ENCODE measurements around the gene MROH7.

The MROH7 gene

DNA sequence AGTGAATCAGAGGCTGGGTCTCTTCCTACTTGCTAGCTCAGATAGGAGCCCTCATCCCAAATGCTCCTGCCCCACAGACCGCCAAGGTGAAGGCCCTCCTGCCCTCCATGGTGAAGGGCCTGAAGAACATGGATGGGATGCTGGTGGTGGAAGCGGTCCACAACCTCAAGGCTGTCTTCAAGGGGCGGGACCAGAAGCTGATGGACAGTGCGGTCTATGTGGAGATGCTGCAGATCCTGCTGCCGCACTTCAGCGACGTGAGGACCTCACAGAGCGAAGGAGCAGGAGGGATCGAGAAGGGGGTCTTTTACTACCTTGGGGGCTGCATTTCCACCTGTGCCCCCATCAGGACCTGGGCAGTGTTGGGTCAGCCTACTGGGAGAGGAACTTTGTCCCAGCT, 59.5 kb downstream of the MROH7 start:
- no peak for DNase-seq

- DNase-seq = no peak
Observed at GRCh38 chr1:54701996-54702395, 60.4 kb downstream of the MROH7 start.

GRCh38 chr1:54703471-54703870, 61.9 kb downstream of the MROH7 start:
- no peak for DNase-seq

DNA sequence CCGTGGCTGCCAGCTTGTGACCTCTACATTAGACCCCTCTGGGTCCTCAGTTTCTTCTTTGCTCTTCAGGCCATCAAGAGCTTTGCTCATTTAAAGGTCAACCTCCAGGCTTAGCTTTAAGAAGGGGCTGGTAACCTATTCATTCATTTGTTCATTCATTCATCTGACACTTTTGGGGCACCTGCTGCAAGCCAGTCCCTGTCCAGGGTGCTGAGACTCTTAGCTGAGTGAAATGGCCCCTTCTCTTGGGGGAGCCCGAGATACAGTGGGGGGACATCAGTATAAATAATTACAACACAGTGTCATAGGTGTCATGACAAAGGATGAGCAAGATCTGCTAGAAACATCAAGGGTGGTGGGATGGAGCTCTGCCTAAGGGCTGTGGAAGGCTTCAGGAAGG, 63.6 kb downstream of the MROH7 start:
- DNase-seq = peak; percentile 12

DNA sequence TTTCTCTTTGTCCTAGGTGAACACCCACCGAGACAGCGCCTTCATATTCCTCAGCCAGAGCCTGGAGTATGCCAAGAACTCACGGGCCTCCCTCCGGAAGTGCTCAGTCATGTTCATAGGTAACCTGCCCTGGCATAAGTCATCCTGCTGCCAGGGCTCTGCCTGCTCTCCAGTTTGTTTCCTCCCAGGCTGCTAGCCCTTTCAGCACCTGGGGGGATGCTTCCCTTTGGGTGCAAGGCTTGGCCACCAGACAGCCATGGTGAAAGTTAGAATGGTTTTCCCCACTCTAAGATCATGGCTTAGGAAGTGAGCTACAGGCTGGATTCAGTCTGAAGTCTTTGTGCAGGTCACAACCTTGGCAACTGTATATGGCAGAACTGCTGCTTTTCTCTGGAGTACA, 64.8 kb downstream of the MROH7 start:
- no peak for DNase-seq

DNA sequence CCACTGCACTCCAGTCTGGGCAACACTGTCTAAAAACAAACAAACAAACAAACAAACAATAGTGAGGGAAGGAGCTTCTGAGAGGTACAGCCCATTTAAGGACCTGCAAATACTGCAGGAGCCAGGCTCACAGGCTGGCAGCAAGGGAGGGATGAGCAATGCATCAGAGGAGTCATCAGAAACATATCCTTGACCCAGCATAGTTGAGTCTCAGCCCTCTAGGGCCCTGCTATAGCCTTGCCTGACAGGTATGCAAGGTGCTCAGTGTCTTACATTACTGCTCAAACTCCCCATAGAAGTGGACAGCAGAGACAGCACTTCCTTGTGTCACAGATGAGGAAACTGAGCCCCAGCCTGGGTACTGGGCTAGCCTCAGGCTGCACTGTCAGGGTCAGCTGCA, 66.8 kb downstream of the MROH7 start:
- no peak for DNase-seq

GRCh38 chr1:54709547-54710292, 68.1 kb downstream of the MROH7 start:
- no peak for DNase-seq

GRCh38 chr1:54710434-54710833, 68.8 kb downstream of the MROH7 start:
- DNase-seq = no peak

DNA sequence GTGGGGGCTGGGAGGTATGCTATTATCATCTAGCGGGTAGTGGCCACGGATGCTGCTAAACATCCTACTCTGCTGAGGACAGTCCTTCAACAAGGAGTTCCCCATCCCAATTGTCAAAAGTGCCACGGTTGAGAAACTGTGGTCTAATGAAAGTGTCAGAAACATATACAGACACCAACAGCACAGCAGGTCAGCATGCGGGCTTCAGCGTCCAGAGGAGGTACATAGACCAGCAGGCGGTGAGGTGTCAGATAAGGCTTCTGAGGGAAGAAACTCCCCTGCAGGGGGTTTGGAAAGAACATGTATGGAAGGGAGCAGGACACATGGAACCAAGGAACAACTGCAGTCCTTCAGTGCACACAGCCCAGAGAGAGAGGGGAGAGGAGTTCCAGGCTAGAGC, 69.3 kb downstream of the MROH7 start:
- DNase-seq = no peak

DNA sequence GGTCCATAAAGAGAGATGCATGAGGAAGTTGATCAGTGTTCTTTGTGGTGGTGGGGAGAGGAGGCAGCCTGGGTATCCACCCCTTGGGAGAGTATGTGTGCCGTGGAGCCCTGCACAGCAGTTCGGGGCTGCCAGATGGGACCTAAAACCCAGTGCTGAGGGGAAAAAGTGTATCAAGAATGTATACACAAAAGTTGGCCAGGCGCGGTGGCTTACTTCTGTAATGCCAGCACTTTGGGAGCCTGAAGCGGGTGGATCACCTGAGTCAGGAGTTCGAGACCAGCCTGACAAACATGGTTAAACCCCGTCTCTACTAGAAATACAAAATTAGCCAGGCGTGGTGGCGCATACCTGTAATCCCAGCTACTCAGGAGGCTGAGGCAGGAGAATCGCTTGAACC, 70.0 kb downstream of the MROH7 start:
- DNase-seq = no peak

DNA sequence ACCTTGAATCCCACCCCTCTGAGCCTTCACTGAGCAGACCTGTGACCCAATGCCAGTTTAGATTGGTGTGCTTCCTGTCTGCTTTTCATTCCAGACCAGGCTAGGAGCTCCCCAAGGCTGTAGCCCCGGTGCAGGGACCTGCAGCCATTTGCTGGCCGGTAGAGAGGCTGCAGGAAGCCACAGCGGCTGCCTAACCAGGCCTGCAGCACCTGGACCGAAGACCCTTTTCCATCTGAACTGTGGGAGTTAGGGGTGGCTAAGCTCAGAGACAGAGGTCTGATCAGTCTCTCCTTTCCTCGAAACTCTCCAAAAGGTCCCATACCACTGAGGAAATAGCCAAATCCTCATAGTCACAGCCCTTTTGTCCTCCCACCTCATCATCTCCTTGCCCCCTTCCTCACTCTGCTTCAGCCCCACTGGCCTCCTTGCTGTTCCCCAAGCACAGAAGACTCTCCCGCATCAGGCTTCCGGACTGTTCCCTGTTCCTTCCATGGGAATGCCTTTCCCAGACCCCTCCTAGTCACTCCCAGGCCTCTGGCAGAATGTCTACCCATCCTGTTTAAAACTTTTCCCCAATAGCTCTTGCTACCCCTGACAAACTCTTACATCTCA, 73.4 kb downstream of the MROH7 start:
- DNase-seq = no peak

GRCh38 chr1:54715493-54716298, 74.1 kb downstream of the MROH7 start, which contains the start of gene TTC4:
Gene TTC4, plus strand, starts transcription at chr1:54715861. Its CDS starts 48 bp downstream, at chr1:54715909.
- DNase-seq = peak; percentile 92

GRCh38 chr1:54716299-54717047, 74.9 kb downstream of the MROH7 start:
- DNase-seq = no peak

- no peak for DNase-seq
Observed at GRCh38 chr1:54721719-54722118, 80.1 kb downstream of the MROH7 start.

- DNase-seq = peak; percentile 58
Observed at GRCh38 chr1:54723985-54724384, 82.4 kb downstream of the MROH7 start.

GRCh38 chr1:54724771-54725170, 83.2 kb downstream of the MROH7 start:
- no peak for DNase-seq

GRCh38 chr1:54728027-54728426, 86.4 kb downstream of the MROH7 start:
- DNase-seq = no peak

DNA sequence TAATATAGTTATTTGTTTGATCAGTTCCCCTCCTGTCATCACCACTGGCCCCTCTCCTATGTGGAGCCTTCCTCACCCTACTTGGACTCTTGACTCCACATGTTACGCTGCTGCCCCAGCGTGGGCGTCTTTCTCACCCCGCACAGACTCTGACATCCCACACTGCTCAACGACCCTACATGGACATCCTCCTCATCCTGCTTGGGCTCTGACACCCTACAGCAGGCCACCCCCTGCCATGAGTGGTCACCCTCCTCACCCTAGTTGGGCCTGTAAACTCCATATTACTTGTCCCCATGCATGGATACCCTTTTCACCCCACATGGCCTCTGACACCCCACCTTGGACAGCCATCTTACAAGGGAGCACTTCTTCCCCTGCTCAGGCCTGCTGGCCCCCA, 95.1 kb downstream of the MROH7 start:
- no peak for DNase-seq

DNA sequence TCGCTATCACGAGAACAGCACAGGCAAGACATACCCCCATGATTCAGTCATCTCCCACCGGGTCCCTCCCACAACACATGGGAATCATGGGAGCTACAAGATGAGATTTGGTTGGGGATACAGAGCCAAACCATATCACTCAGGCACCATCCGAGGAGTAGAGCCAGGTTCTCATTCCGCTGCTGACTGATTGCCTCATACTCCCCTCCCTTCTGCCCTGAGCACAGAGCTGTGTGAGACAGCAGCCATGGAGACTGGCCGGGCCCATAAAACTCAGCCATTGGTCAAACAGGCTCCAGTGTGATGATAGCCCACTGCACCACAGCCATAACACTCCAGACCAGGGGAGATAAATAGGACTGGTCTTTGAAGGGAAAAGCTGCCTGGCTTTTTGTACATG, 96.7 kb downstream of the MROH7 start:
- no peak for DNase-seq

DNA sequence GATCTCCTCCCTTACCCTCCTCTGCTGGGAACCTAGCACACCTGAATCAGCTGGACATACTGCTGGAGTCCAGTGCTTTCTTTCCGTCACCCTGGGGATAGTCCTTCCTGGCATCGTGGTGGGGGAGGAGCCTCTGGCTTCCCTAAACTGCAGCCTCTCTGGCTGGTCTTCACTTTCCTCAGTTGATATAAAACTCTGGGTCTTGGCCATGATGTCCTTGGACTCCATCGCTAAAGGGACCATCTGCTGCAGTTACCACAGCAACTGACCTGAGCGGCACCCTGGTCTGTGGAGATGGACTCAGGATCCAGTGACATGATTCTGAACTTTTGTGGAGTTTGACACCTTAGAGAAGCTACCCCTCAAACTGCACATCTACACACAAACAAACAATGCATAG, 99.9 kb downstream of the MROH7 start:
- DNase-seq = no peak

GRCh38 chr1:54742282-54742681, 100.7 kb downstream of the MROH7 start:
- no peak for DNase-seq

DNA sequence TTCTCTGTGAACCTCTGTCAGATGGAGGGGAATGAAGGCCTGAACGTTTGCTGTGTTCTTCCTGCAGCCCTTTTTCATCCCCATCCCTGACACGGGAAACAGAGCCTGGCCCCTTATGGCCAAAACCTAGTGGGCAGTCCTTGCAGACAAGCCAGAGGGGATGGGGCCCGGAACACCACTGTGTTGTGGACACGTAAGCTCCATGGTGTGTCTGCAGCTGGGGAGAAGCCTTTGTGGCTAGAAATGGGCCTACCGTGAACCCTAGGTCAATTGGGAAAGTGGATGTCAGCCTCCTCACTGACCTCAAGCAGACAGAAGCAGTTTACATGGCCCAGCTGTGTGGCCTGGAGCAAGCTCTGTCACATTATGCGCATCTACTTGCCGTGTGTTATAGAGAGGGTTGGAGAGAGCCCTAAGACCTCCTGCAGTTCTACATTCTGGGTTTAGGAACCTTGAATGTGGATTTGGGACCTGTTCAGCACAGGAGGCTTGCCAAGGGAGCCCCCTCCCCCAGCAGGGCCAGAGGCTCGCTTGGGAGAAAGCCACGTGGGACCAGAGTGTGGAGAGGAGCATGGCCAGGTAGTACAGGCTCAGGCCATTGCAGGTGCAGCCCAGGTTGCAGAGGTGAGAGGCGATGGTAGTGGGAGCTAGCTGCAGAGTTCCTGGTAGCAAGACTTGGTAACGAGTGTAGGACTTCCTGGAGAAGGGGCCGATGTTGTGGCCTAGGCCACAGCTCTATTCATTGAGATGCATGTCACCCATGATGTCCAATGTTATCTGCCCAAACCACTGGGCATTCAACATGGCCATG, 102.0 kb downstream of the MROH7 start:
- no peak for DNase-seq
